Measurements from ENCODE around the gene FER.
"Not testable (repeated sequence)": the region's sequence is repeated elsewhere in the genome, so short reads cannot be mapped to it uniquely, and the experiment has no call there.

GRCh38 chr5:108784577-108784976 lies 36.9 kb downstream of the FER start:
- not testable (repeated sequence) for TF ChIP-seq CTCF (IDR thresholded peaks at IDR 0.05; ENCODE audit: borderline replicate concordance, extremely low read depth, low read length, poor library complexity, severe bottlenecking); EZH2 (IDR thresholded peaks at IDR 0.05; ENCODE audit: borderline replicate concordance, low read depth, low read length, severe bottlenecking)

All from DND-41 (cell line).